Retinal pigment epithelial cell (primary cell): ENCODE measurements around the gene KATNB1.
"Not testable (repeated sequence)": the region's sequence is repeated elsewhere in the genome, so short reads cannot be mapped to it uniquely, and the experiment has no call there.

Experiments used
- DNase-seq: peaks from one replicate; pipeline ENCODE4 v3.0.0-alpha.2; 2010; ENCODE audit warnings: low read depth
- H3K4me3 ChIP-seq: 2 replicates; pipeline ENCODE4 v1.5.1; 2011; ENCODE audit warnings: mild to moderate bottlenecking, low read length, control low read depth, moderate library complexity
- CTCF ChIP-seq: conservative IDR thresholded peaks from 2 replicates; pipeline ENCODE4 v1.5.1; 2011; ENCODE audit warnings: low read depth, low read length, control low read depth, inconsistent platforms

KATNB1 gene

DNA sequence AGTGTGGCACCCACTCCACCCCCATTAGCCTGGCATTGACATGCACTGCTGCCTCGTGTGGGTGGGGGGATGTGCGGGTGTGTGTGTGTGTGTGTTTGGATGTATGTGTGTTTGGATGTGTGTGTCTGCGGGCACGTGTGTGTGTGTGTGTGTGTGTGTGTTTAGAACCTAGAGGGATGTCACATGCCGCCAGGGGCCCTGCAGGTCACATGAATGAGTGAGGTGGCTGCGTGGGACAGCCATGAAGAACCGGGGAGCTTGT is 9.0 kb downstream of the KATNB1 start:
- H3K4me3 ChIP-seq = no peak overlapping the region
- no peak for TF ChIP-seq CTCF
- DNase-seq = no peak

DNA sequence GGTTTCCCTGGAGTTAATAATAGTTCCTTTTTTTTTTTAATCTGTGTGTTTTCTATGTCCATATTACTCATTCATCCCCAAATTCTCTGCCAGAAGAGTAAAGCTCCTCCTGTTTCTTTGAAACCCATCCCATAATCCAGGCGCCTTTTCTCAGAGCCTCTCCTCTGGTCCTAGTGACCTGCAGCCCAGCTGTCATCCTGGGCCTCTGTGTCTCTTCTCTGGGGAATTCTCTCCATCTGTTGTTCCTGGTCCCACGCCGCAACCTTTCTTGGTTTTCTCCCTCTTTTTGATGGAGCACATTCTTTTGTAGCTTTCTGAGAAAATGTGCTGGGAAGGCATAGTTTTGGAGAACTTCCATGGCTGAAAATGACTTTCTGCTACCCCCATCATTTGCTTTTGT is 10.2 kb downstream of the KATNB1 start:
- H3K4me3 ChIP-seq = no peak overlapping the region
- TF ChIP-seq CTCF = no peak
- no peak for DNase-seq

GRCh38 chr16:57746316-57746715 is 10.7 kb downstream of the KATNB1 start:
- DNase-seq, H3K4me3 ChIP-seq: not testable (repeated sequence)

DNA sequence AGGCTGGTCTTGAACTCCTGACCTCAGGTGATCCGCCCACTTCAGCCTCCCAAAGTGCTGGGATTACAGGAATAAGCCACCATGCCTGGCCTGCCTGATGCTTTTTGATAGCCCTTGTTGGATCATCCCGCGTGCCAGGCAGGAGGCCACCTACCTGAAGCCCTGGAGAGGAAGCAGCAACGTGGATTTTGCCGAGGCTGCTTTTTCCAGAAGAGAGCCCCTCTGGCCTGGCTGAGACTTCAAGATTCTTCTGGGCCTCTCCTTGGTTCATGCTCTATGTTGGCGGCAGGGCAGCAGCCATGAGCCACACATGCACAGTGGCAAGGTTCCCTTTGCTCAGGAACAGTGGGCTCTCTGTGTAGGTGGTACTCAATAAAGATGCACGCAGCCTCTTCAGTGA is 11.5 kb downstream of the KATNB1 start:
- DNase-seq = no peak
- no peak for TF ChIP-seq CTCF

GRCh38 chr16:57747496-57747895 is 11.9 kb downstream of the KATNB1 start:
- no peak for TF ChIP-seq CTCF
- DNase-seq = no peak
- no peak overlapping the region for H3K4me3 ChIP-seq

More for the DNA sequence above, 11.5 kb downstream of the KATNB1 start:
- H3K4me3 ChIP-seq = no peak overlapping the region

DNA sequence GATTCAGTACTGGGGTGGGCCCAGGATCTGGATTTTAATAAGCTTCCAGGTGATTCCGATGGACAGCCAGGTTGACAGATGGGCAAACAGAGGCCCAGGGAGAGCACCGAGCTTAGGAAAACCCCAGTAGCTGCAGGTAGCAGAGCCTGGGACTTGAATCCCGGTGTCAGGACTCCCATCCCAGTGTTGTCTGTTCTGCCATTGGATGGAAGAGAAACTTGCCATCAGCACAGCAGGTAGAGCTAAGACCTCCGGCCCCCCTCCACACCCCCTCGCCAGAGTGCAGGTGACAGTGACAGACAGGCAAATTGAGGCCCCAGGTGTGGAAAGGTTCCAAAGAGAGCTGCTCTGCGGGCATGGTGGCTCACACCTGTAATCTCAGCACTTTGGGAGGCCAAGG is 12.4 kb downstream of the KATNB1 start:
- H3K4me3 ChIP-seq = no peak overlapping the region
- DNase-seq = no peak
- TF ChIP-seq CTCF = no peak

- no peak for DNase-seq
- no peak for TF ChIP-seq CTCF
- no peak overlapping the region for H3K4me3 ChIP-seq
Observed at GRCh38 chr16:57748596-57748995, 13.0 kb downstream of the KATNB1 start.

DNA sequence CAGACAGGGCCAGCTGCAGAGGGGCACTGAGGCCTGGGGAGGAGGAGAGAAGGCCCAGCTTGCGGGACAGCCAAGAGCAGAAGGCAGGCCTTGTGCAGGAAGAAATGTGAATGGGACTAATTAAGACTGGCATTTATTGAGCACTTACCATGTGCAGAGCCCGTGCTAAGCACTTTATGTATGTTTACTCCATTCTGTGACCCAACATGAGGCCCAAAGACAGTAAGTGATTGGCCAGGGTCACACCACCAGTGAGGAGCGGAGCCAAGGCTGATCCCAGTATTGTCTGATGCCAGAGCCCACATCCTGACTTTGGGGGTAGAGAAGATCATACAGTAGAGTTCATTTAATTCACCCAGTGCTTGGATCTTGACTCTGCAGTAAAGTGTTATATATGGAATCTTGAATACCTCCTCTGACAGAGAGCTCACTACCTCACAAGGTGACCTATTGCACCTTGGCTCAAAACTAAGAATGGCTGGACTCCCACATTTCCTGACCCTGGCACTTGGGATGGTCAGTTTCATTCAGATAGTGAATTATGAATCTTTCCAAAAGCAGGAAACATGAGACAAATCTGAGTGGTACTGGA is 13.6 kb downstream of the KATNB1 start:
- TF ChIP-seq CTCF = no peak
- H3K4me3 ChIP-seq = no peak overlapping the region
- no peak for DNase-seq
